Measurements from ENCODE around the gene FGFR1OP2. TPM values are rescaled to one million over a fixed set of nuclear protein-coding genes. Genes with fewer than 3 reads are reported as not detected.
A peak's percentile ranks its signal among the peaks of the same experiment; 100 is the strongest.

The FGFR1OP2 gene
- total RNA-seq, result 10 to 100 TPM; 43.8 to 56.4 (median 45.9) TPM

- H3K36me3 ChIP-seq, result no peaks in the 10 kb centered on the region
- H3K4me3 ChIP-seq, result peak within 1 kb of the TSS; percentile 68 to 99 (median 90)
- peaks cover 57 to 69% of the 10 kb centered on the region in 2 donors for H3K4me1 ChIP-seq
- in situ Hi-C loops (cut with MboI; ENCODE audit: low sequenced_read_pairs in 4 of 4) (loop anchor here in 2 of 4 donors (5.0 to 10.0 kb wide), 2 partner anchors 74 to 87 kb away; partner anchors contain the start of genes MED21 (in 1 of the 2) and TM7SF3 (in 1 of the 2)), intact Hi-C loops (cut with DNase I; ENCODE audit: low total_unique reads) (loop anchor here (1.0 to 10.0 kb wide), 4 partner anchors 76 to 1254 kb away; partner anchors contain the start of genes CCDC91, ITPR2, PPFIBP1 and TM7SF3)
- peak; percentile 98 for DNase-seq
- no peaks in the 10 kb centered on the region for H3K9me3 ChIP-seq
- peak; percentile 94 for ATAC-seq
- H3K27me3 ChIP-seq, result no peaks in the 10 kb centered on the region
- H3K27ac ChIP-seq, result peak within 1 kb of the TSS; percentile 94 to 97 (median 96)
- TF ChIP-seq POLR2A (IDR thresholded peaks at IDR 0.05) (peak; percentile 95 to 96), CTCF (IDR thresholded peaks at IDR 0.05 in 4 of 5, conservative IDR thresholded peaks at IDR 0.05 in 1 of 5) (no peak)
Measured at GRCh38 chr12:26937863-26938700, at the start of gene FGFR1OP2, which contains the start of gene INTS13. FGFR1OP2 (plus strand) TSS chr12:26938470; CDS start chr12:26954159, 15,689 bp downstream. INTS13 (minus strand) TSS chr12:26937981; CDS start chr12:26936803, 1,178 bp downstream.

GRCh38 chr12:26890784-26891183 is 47.5 kb upstream of the FGFR1OP2 start:
- Histone ChIP-seq H3K4me1 (no peaks in the 10 kb centered on the region), H3K27ac (no peak overlapping the region), H3K4me3 (no peak overlapping the region), H3K36me3 (no peaks in the 10 kb centered on the region), H3K27me3 (no peaks in the 10 kb centered on the region), H3K9me3 (no peaks in the 10 kb centered on the region)
- in situ Hi-C loops (cut with MboI; ENCODE audit: low sequenced_read_pairs in 4 of 4) (loop anchor here in 1 of 4 donors (5.0 kb wide), 1 partner anchor 38 kb away; no protein-coding TSS in a partner anchor), intact Hi-C loops (cut with DNase I; ENCODE audit: low total_unique reads) (no loop called here)
- TF ChIP-seq POLR2A (IDR thresholded peaks at IDR 0.05), result no peak
- TF ChIP-seq CTCF (IDR thresholded peaks at IDR 0.05 in 4 of 5, conservative IDR thresholded peaks at IDR 0.05 in 1 of 5), result no peak
- peak in 1 of 2 donors; percentile 49 for ATAC-seq
- no peak for DNase-seq

GRCh38 chr12:26891704-26892103 is 46.6 kb upstream of the FGFR1OP2 start:
- H3K4me3 ChIP-seq, result no peak overlapping the region
- H3K27ac ChIP-seq, result no peak overlapping the region
- no peaks in the 10 kb centered on the region for H3K4me1 ChIP-seq
- DNase-seq (no peak), ATAC-seq (no peak)
- TF ChIP-seq POLR2A (IDR thresholded peaks at IDR 0.05) (no peak), CTCF (IDR thresholded peaks at IDR 0.05 in 4 of 5, conservative IDR thresholded peaks at IDR 0.05 in 1 of 5) (no peak)
- no peaks in the 10 kb centered on the region for H3K36me3 ChIP-seq
- no peaks in the 10 kb centered on the region for H3K27me3 ChIP-seq
- intact Hi-C loops (cut with DNase I; ENCODE audit: low total_unique reads) (no loop called here), in situ Hi-C loops (cut with MboI; ENCODE audit: low sequenced_read_pairs in 4 of 4) (loop anchor here in 1 of 4 donors (5.0 kb wide), 1 partner anchor 39 kb away; no protein-coding TSS in a partner anchor)
- no peaks in the 10 kb centered on the region for H3K9me3 ChIP-seq

GRCh38 chr12:26895672-26896071 is 42.6 kb upstream of the FGFR1OP2 start:
- Histone ChIP-seq H3K4me1 (no peaks in the 10 kb centered on the region), H3K27ac (no peak overlapping the region), H3K4me3 (no peak overlapping the region), H3K9me3 (no peaks in the 10 kb centered on the region), H3K27me3 (no peaks in the 10 kb centered on the region), H3K36me3 (peaks cover 0 to 10% of the 10 kb centered on the region in 2 donors)
- intact Hi-C loops (cut with DNase I; ENCODE audit: low total_unique reads) (no loop called here), in situ Hi-C loops (cut with MboI; ENCODE audit: low sequenced_read_pairs in 4 of 4) (no loop called here)
- DNase-seq, result no peak
- ATAC-seq, result no peak
- TF ChIP-seq CTCF (IDR thresholded peaks at IDR 0.05 in 4 of 5, conservative IDR thresholded peaks at IDR 0.05 in 1 of 5), result no peak
- TF ChIP-seq POLR2A (IDR thresholded peaks at IDR 0.05), result no peak

Data from gastrocnemius medialis (tissue), 4 donors.